ENCODE measurements around the gene GPR62.

- no peak for TF ChIP-seq EZH2phosphoT487 (IDR thresholded peaks at IDR 0.05; ENCODE audit: insufficient read depth, low read depth)
- no peak for TF ChIP-seq EZH2 (IDR thresholded peaks at IDR 0.05; ENCODE audit: insufficient read depth, poor library complexity, severe bottlenecking)
Observed at GRCh38 chr3:52002748-52003147, 47.6 kb downstream of the GPR62 start.

Measured in GM23248 (cell line).